Lower leg skin (tissue), 4 donors: ENCODE results near the gene DCLK3. TPM values are rescaled to one million over a fixed set of nuclear protein-coding genes. Genes with fewer than 3 reads are reported as not detected.

Experiments
- DNase-seq, 2 donors: peaks; one replicate each; pipeline ENCODE4 v3.0.0-alpha.2; 2019; ENCODE audit warnings: low spot score in 2 of 2
- H3K4me3 ChIP-seq: fragments of 200-600 bp; sonication (generic); 2 replicates; pipeline ENCODE4 v1.5.1; 2017; ENCODE audit warnings: mild to moderate bottlenecking, low read depth; ENCODE audit not compliant: poor library complexity, severe bottlenecking
- POLR2A ChIP-seq, 2 donors: fragments of 450-650 bp; IDR thresholded peaks; one replicate each; pipeline ENCODE4 v1.6.1; 2016 to 2017; ENCODE audit warnings: antibody characterized with exemption in 2 of 2, mild to moderate bottlenecking in 1 of 2, moderate library complexity in 1 of 2
- WGBS, 2 donors: methylation state at CpG; one replicate each; pipeline ENCODE4 v1.1.5; 2018; 5-methylcytosine and 5-hydroxymethylcytosine counted together
- intact Hi-C: fragments of 100-400 bp; cut with DNase I; formaldehyde crosslinking; loops from one replicate; pipeline ENCODE4 v1.15.0; 2023; ENCODE audit warnings: low total_unique reads
- total RNA-seq, 4 donors: library from RNA; depleted of rRNA; stranded (reverse); fragments of >200 nt; gene quantifications; one replicate each; pipeline ENCODE4 v1.1.0, GENCODE V29; 2016
- TF ChIP-seq, protein P1 (sequence below), 3 donors: fragments of 450-650 bp; IDR thresholded peaks; one replicate each; pipeline ENCODE4 v1.5.1; 2016; ENCODE audit warnings: antibody characterized with exemption in 3 of 3, mild to moderate bottlenecking in 3 of 3, moderate library complexity in 2 of 3

Gene DCLK3
- total RNA-seq, 4 donors from 2014 or later = 0.07 to 0.38 (median 0.16) TPM; not detected in 1

DNA sequence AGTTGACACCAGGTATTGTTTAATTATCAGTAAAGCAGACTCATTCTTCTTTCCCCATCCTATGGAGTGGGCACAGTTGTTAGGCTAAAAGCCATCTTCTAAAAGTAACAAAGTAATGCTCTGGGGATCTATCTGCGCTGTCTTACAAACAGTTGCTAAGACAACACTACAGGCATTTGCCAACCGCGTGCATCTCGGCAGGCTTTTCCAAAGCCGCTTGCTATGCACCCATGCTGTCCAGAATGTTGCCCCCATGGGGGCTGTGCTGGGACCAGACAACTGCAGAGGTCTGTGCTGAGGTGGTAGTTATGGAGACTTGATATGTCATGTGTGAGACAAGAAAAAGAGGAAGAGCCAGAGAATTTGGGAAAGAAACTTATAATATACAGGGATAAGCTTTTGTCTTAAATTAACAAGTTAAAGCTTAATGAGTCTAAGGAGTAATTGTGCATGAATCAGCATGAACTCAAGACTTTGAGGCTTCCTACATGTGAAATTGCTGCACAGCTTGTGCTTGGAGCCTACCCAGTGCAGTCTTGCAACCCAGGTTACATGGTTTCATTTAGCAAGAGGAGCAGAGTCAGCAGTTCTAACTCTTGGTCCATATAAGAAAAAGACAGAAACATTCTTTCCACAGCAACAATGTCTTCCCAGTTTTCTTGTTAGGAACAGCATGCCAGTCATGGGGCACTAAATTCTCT lies 38.9 kb upstream of the DCLK3 start:
- H3K4me3 ChIP-seq = no peak overlapping the region
- intact Hi-C loops = no loop called here
- WGBS, 2 donors = 89 to 95% methylated on average over 5 of the region's 5 CpGs
- DNase-seq = no peak
- TF ChIP-seq POLR2A (IDR thresholded peaks at IDR 0.05) = no peak
- TF ChIP-seq, protein P1, sequence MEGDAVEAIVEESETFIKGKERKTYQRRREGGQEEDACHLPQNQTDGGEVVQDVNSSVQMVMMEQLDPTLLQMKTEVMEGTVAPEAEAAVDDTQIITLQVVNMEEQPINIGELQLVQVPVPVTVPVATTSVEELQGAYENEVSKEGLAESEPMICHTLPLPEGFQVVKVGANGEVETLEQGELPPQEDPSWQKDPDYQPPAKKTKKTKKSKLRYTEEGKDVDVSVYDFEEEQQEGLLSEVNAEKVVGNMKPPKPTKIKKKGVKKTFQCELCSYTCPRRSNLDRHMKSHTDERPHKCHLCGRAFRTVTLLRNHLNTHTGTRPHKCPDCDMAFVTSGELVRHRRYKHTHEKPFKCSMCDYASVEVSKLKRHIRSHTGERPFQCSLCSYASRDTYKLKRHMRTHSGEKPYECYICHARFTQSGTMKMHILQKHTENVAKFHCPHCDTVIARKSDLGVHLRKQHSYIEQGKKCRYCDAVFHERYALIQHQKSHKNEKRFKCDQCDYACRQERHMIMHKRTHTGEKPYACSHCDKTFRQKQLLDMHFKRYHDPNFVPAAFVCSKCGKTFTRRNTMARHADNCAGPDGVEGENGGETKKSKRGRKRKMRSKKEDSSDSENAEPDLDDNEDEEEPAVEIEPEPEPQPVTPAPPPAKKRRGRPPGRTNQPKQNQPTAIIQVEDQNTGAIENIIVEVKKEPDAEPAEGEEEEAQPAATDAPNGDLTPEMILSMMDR (IDR thresholded peaks at IDR 0.05) = no peak

DNA sequence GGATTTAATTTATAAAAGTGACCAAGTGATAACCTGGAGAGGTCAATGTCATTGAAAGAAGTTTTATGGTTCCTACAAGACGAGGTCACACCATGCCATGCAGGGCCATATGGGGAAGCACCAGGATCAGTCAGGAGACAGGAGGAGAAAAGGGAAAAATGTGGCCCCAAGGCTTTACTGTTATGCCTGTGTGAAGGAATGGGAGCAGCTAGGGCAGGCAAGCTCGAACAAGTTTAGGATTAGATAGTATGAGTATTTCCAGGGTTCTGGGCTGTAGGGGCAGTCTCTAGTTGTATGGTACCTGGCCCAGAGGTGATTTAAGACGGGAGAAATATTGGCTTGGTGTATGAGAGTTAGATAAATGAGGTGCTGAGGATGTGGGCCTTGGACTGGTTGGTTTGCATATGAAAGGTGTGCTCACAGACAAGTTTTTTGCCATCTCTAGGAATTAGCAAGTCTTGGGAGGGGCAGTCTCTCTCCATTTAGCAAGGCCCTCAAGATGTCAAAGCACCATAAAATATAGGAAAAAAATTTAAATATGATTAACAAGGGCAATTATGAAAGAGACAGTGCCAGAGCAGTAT lies 36.3 kb upstream of the DCLK3 start:
- TF ChIP-seq, protein P1 (IDR thresholded peaks at IDR 0.05) = no peak
- no peak for TF ChIP-seq POLR2A (IDR thresholded peaks at IDR 0.05)
- WGBS, 2 donors = 43 to 45% methylated on average over 3 of the region's 3 CpGs
- intact Hi-C loops = no loop called here
- DNase-seq = no peak
- H3K4me3 ChIP-seq = no peak overlapping the region

DNA sequence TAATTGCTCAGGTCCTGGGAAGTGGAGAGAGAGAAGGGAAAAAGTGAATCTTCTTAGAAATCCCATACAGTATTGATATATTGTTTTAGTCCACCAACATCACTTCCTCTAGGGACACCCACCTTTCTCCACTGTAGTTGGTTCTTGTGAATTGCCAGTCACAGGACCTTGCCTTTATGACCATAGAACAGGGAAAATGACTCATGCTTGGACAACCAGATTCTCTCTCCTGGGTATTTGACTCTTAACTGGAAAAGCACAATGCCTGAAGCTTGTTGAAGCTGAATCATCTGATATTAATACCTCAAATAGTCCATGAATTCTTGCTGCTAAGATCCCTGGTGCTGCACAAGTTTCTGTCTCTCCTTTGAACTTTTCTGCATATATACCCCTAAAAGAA lies 32.5 kb upstream of the DCLK3 start:
- intact Hi-C loops = no loop called here
- no peak for DNase-seq
- H3K4me3 ChIP-seq = no peak overlapping the region
- no peak for TF ChIP-seq POLR2A (IDR thresholded peaks at IDR 0.05)
- TF ChIP-seq, protein P1 (IDR thresholded peaks at IDR 0.05) = no peak

DNA sequence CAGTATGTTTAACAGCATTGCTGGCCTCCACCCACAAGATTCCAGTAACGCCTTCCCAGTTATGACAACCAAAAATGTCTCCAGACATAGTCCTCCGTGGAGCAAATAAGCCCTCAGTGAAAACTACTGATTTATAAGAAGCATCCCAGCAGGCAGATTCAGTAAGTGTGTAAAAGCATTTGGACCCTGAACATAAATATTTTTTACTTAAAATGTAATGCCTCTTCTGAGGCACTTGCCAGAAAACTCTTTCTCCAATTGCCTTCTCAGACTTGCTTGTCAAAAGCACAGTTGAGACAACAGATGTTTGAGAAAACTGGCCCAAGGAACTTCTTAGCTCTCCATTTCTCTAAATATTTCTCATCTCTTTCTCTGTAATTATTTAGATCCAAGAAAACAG lies 31.8 kb upstream of the DCLK3 start:
- TF ChIP-seq POLR2A (IDR thresholded peaks at IDR 0.05) = no peak
- TF ChIP-seq, protein P1 (IDR thresholded peaks at IDR 0.05) = no peak
- intact Hi-C loops = no loop called here
- WGBS, 2 donors = 65 to 74% methylated on average over 2 of the region's 2 CpGs
- no peak overlapping the region for H3K4me3 ChIP-seq
- DNase-seq = no peak

DNA sequence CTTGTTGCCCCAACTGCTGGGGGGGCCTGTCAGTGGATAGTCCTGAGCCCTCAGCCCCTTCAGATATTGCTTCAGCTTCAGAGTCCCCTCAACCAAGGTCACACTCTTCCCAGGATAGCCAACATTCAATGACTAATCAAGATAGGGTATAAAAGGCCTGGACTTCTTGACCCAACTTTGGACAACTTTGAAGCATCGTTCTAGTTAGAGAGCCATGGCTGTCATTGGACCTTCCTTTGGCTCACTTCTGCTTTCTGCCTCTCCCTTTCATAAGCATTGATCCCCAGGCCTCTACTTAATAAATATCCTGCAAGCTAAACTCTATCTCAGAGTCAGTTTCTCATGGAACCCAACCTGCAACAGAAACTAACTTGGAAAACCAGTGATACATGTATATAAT lies 31.3 kb upstream of the DCLK3 start:
- TF ChIP-seq, protein P1 (IDR thresholded peaks at IDR 0.05) = no peak
- TF ChIP-seq POLR2A (IDR thresholded peaks at IDR 0.05) = no peak
- WGBS, 2 donors = 81 to 90% methylated on average over 1 of the region's 1 CpG
- no peak for DNase-seq
- intact Hi-C loops = no loop called here
- H3K4me3 ChIP-seq = no peak overlapping the region
